Neural cell (in vitro differentiated cells): ENCODE measurements around the gene C11orf54. TPM values are rescaled to one million over a fixed set of nuclear protein-coding genes. Genes with fewer than 3 reads are reported as not detected.

Experiments used
- H2AFZ ChIP-seq: fragments of 200-600, 300-800 bp; sonication (generic), shearing (Covaris generic); 2 replicates; pipeline ENCODE4 v1.6.0; 2014; ENCODE audit warnings: low read depth, mild to moderate bottlenecking, antibody characterized with exemption, low read length, moderate library complexity
- H3F3A ChIP-seq: fragments of 200-600 bp; shearing (Covaris generic); 2 replicates; pipeline ENCODE4 v1.6.1; 2016; ENCODE audit warnings: mild to moderate bottlenecking, moderate library complexity, mixed read lengths, antibody characterized with exemption, low read length; ENCODE audit not compliant: insufficient read depth, poor library complexity, severe bottlenecking
- H3K27ac ChIP-seq: fragments of 200-600, 300-800 bp; sonication (generic), shearing (Covaris generic); 2 replicates; pipeline ENCODE4 v1.5.1; 2014; ENCODE audit warnings: mild to moderate bottlenecking, low read length, moderate library complexity
- H3K27me3 ChIP-seq: fragments of 300-800, 200-600 bp; sonication (generic), shearing (Covaris generic); 2 replicates; pipeline ENCODE4 v1.6.0; 2014; ENCODE audit warnings: mild to moderate bottlenecking, low read depth, low read length, moderate library complexity; ENCODE audit not compliant: insufficient read depth
- H3K36me3 ChIP-seq: fragments of 300-800, 200-600 bp; sonication (generic), shearing (Covaris generic); 2 replicates; pipeline ENCODE4 v1.5.1; 2014; ENCODE audit warnings: mild to moderate bottlenecking, antibody characterized with exemption, low read length, moderate library complexity; ENCODE audit not compliant: insufficient read depth
- H3K4me2 ChIP-seq: fragments of 300-800, 200-600 bp; sonication (generic), shearing (Covaris generic); 2 replicates; pipeline ENCODE4 v1.6.0; 2014; ENCODE audit warnings: mild to moderate bottlenecking, low read length
- H3K4me3 ChIP-seq: fragments of 300-800, 200-600 bp; sonication (generic), shearing (Covaris generic); 2 replicates; pipeline ENCODE4 v1.5.1; 2014; ENCODE audit warnings: mild to moderate bottlenecking, low read length, moderate library complexity
- H3K79me2 ChIP-seq: fragments of 200-600 bp; shearing (Covaris generic); replicated peaks from 2 replicates; pipeline ENCODE4 v1.6.0; 2014; ENCODE audit warnings: mild to moderate bottlenecking, low read length, moderate library complexity; ENCODE audit not compliant: insufficient read depth
- H3K9ac ChIP-seq: fragments of 300-800, 200-600 bp; sonication (generic), shearing (Covaris generic); 2 replicates; pipeline ENCODE4 v1.6.1; 2016; ENCODE audit warnings: mild to moderate bottlenecking, low read length, mixed read lengths
- H3K9me2 ChIP-seq: fragments of 200-600 bp; shearing (Covaris generic); 2 replicates; pipeline ENCODE4 v1.6.1; 2016; ENCODE audit warnings: mild to moderate bottlenecking, low read length, mixed read lengths; ENCODE audit not compliant: insufficient read depth
- H3K9me3 ChIP-seq: fragments of 200-600, 300-800 bp; sonication (generic), shearing (Covaris generic); 2 replicates; pipeline ENCODE4 v1.6.1; 2016; ENCODE audit warnings: mild to moderate bottlenecking, mixed run types, low read length, moderate library complexity, mixed read lengths
- H4K20me1 ChIP-seq: fragments of 200-600 bp; shearing (Covaris generic); 2 replicates; pipeline ENCODE4 v1.6.1; 2016; ENCODE audit warnings: mild to moderate bottlenecking, mixed run types; ENCODE audit not compliant: insufficient read depth
- EP300 ChIP-seq: fragments of 450-650 bp; conservative IDR thresholded peaks from 2 replicates; pipeline ENCODE4 v1.6.1; 2014; ENCODE audit warnings: antibody characterized with exemption, mild to moderate bottlenecking, moderate library complexity; ENCODE audit not compliant: poor library complexity, severe bottlenecking
- EZH2 ChIP-seq: fragments of 200-600, 300-800 bp; shearing (Covaris generic), sonication (generic); IDR thresholded peaks from 2 replicates; pipeline ENCODE4 v1.6.1; 2014; ENCODE audit warnings: antibody characterized with exemption, low read length, borderline replicate concordance, mild to moderate bottlenecking; ENCODE audit not compliant: insufficient read depth, poor library complexity, severe bottlenecking
- MXI1 ChIP-seq: fragments of 450-650 bp; conservative IDR thresholded peaks from 2 replicates; pipeline ENCODE4 v1.6.1; 2014; ENCODE audit warnings: antibody characterized with exemption, mild to moderate bottlenecking; ENCODE audit not compliant: poor library complexity, severe bottlenecking
- POLR2AphosphoS5 ChIP-seq: IDR thresholded peaks from 2 replicates; pipeline ENCODE4 v1.6.1; 2012
- RAD21 ChIP-seq: fragments of 450-650 bp; conservative IDR thresholded peaks from 2 replicates; pipeline ENCODE4 v1.6.1; 2014; ENCODE audit warnings: antibody characterized with exemption, mild to moderate bottlenecking, moderate library complexity
- SMC3 ChIP-seq: fragments of 450-650 bp; conservative IDR thresholded peaks from 2 replicates; pipeline ENCODE4 v1.6.1; 2014; ENCODE audit warnings: antibody characterized with exemption, mild to moderate bottlenecking, moderate library complexity; ENCODE audit not compliant: poor library complexity
- TAF1 ChIP-seq: IDR thresholded peaks from 2 replicates; pipeline ENCODE4 v1.6.1; 2012; ENCODE audit warnings: low read depth
- polyA plus RNA-seq: library from polyadenylated mRNA; depleted of rRNA; stranded (reverse); fragments of >200 nt; gene quantifications from 2 replicates; pipeline ENCODE4 v1.2.3, GENCODE V29; 2014
- TF ChIP-seq, protein P1 (sequence below): IDR thresholded peaks from 2 replicates; pipeline ENCODE4 v1.6.1; 2012; ENCODE audit warnings: borderline replicate concordance
- TF ChIP-seq, protein P2 (sequence below): fragments of 450-650 bp; IDR thresholded peaks from 2 replicates; pipeline ENCODE4 v1.5.1; 2014; ENCODE audit warnings: antibody characterized with exemption, mild to moderate bottlenecking, moderate library complexity; ENCODE audit not compliant: poor library complexity, severe bottlenecking

C11orf54 gene
- polyA plus RNA-seq, 1 donor from 2014 or later, result 35.0 TPM

DNA sequence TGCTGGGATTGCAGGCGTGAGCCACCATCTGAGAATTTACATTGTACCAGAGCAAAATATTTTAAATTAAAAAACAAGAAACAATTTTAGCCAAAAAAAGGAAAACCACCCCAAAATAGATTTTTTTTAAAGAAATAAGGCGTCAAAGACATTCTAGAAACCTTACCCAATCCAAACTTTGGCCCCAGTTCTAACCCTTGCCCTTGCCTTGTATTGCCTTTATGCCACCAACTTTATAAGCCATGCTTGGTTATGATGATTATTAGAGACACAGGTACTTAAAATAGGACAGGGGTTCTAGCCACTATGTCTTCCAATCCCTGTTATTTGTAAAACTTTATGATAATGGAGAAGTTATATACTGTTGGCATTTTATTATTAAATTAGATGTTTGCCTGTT, 11.8 kb downstream of the C11orf54 start:
- H3F3A ChIP-seq, result no peaks in the 10 kb centered on the region
- no peak overlapping the region for H3K9ac ChIP-seq
- no peaks in the 10 kb centered on the region for H3K9me2 ChIP-seq
- no peak overlapping the region for H2AFZ ChIP-seq
- H3K27ac ChIP-seq, result no peak overlapping the region
- peaks cover 4% of the 10 kb centered on the region for H3K36me3 ChIP-seq
- H3K4me2 ChIP-seq, result no peak overlapping the region
- H3K79me2 ChIP-seq, result no peaks in the 10 kb centered on the region
- H3K4me3 ChIP-seq, result no peak overlapping the region
- TF ChIP-seq TAF1 (no peak), MXI1 (no peak), SMC3 (no peak), EP300 (no peak), POLR2AphosphoS5 (no peak), RAD21 (no peak), EZH2 (no peak)
- TF ChIP-seq, protein P1, sequence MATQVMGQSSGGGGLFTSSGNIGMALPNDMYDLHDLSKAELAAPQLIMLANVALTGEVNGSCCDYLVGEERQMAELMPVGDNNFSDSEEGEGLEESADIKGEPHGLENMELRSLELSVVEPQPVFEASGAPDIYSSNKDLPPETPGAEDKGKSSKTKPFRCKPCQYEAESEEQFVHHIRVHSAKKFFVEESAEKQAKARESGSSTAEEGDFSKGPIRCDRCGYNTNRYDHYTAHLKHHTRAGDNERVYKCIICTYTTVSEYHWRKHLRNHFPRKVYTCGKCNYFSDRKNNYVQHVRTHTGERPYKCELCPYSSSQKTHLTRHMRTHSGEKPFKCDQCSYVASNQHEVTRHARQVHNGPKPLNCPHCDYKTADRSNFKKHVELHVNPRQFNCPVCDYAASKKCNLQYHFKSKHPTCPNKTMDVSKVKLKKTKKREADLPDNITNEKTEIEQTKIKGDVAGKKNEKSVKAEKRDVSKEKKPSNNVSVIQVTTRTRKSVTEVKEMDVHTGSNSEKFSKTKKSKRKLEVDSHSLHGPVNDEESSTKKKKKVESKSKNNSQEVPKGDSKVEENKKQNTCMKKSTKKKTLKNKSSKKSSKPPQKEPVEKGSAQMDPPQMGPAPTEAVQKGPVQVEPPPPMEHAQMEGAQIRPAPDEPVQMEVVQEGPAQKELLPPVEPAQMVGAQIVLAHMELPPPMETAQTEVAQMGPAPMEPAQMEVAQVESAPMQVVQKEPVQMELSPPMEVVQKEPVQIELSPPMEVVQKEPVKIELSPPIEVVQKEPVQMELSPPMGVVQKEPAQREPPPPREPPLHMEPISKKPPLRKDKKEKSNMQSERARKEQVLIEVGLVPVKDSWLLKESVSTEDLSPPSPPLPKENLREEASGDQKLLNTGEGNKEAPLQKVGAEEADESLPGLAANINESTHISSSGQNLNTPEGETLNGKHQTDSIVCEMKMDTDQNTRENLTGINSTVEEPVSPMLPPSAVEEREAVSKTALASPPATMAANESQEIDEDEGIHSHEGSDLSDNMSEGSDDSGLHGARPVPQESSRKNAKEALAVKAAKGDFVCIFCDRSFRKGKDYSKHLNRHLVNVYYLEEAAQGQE, result no peak
- TF ChIP-seq, protein P2, sequence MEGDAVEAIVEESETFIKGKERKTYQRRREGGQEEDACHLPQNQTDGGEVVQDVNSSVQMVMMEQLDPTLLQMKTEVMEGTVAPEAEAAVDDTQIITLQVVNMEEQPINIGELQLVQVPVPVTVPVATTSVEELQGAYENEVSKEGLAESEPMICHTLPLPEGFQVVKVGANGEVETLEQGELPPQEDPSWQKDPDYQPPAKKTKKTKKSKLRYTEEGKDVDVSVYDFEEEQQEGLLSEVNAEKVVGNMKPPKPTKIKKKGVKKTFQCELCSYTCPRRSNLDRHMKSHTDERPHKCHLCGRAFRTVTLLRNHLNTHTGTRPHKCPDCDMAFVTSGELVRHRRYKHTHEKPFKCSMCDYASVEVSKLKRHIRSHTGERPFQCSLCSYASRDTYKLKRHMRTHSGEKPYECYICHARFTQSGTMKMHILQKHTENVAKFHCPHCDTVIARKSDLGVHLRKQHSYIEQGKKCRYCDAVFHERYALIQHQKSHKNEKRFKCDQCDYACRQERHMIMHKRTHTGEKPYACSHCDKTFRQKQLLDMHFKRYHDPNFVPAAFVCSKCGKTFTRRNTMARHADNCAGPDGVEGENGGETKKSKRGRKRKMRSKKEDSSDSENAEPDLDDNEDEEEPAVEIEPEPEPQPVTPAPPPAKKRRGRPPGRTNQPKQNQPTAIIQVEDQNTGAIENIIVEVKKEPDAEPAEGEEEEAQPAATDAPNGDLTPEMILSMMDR, result no peak
- no peaks in the 10 kb centered on the region for H4K20me1 ChIP-seq
- no peaks in the 10 kb centered on the region for H3K27me3 ChIP-seq
- H3K9me3 ChIP-seq, result no peaks in the 10 kb centered on the region

DNA sequence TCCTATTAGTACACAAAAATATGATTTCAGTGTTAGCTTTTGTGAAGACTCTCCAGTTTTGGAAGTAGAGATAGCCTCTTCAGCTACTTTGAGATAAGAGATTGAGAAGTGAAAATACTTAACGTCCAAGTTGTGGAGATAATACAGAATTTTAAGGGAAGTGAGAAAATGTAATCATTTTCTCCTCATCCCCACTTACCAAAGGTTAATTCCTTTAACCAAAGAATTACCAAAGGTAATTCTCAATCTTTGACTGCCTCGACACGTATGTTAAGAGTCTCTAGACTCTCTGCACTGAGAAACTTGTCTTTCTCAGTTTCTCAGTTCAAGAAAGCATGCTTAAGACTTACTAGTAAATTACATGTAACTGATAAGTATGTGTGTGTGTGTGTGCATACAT, 15.3 kb downstream of the C11orf54 start:
- H3K9me2 ChIP-seq, result no peaks in the 10 kb centered on the region
- H3K9ac ChIP-seq, result no peak overlapping the region
- TF ChIP-seq, protein P1, result no peak
- no peak for TF ChIP-seq MXI1
- TF ChIP-seq EZH2, result no peak
- TF ChIP-seq SMC3, result no peak
- TF ChIP-seq RAD21, result no peak
- no peak for TF ChIP-seq EP300
- TF ChIP-seq, protein P2, result no peak
- TF ChIP-seq POLR2AphosphoS5, result no peak
- no peak for TF ChIP-seq TAF1
- no peaks in the 10 kb centered on the region for H3F3A ChIP-seq
- no peaks in the 10 kb centered on the region for H4K20me1 ChIP-seq
- no peak overlapping the region for H3K4me2 ChIP-seq
- H3K79me2 ChIP-seq, result no peaks in the 10 kb centered on the region
- peaks cover 4% of the 10 kb centered on the region for H3K36me3 ChIP-seq
- no peak overlapping the region for H3K4me3 ChIP-seq
- no peaks in the 10 kb centered on the region for H3K27me3 ChIP-seq
- H2AFZ ChIP-seq, result no peak overlapping the region
- no peak overlapping the region for H3K27ac ChIP-seq
- H3K9me3 ChIP-seq, result no peaks in the 10 kb centered on the region
